HepG2 (cell line): ENCODE results near the gene CTAGE6. TPM values are rescaled to one million over a fixed set of nuclear protein-coding genes. Genes with fewer than 3 reads are reported as not detected.
"Not testable (repeated sequence)": the region's sequence is repeated elsewhere in the genome, so short reads cannot be mapped to it uniquely, and the experiment has no call there.

ENCODE experiments used
- ATAC-seq: fragments of 200-7000 bp; cut with Tn5 transposase; 3 replicates; pipeline ENCODE4 v1.9.1; 2020; ENCODE audit warnings: mild to moderate bottlenecking, moderate library complexity
- BruUV-seq: library from RNA; stranded (reverse); fragments of 400-500 nt; replicated peaks from 2 replicates; lab custom pipeline; 2021; lab: Mats Ljungman, UMichigan
- CTCF ChIA-PET: fragments of 300-600 bp; formaldehyde crosslinking; extraction: SDS; loops from one replicate; lab custom pipeline; 2021; ENCODE audit warnings: low total read pairs, inconsistent platforms, low intra/inter-chr PET ratio; lab: Yijun Ruan, JAX
- POLR2A ChIA-PET: fragments of 350-600 bp; sonication (Branson Sonifier 250); formaldehyde crosslinking; loops from one replicate; lab custom pipeline; 2020; ENCODE audit warnings: antibody characterized with exemption, inconsistent platforms; lab: Yijun Ruan, JAX
- DNase-seq: peaks from one replicate; pipeline ENCODE4 v3.0.0-alpha.2; 2015; ENCODE audit warnings: low spot score
- FAIRE-seq: peaks from 3 replicates; lab custom pipeline; 2011; peaks lifted over from hg19 to GRCh38; lab: Jason Lieb, UNC
- H2AFZ ChIP-seq: one replicate; pipeline ENCODE4 v1.6.1; 2011; ENCODE audit warnings: low read length, inconsistent platforms
- H3K27ac ChIP-seq: fragments of 300-600 bp; 3 replicates; pipeline ENCODE4 v1.8.0; 2011; ENCODE audit warnings: mixed run types, mild to moderate bottlenecking, mixed read lengths, low read length, inconsistent platforms; ENCODE audit not compliant: insufficient read depth; ENCODE audit errors: extremely low read length
- H3K27me3 ChIP-seq, 2 experiments: fragments of 200-600 bp in 1 of 2; 2 replicates in 1 of 2; 3 replicates in 1 of 2; pipeline versions ENCODE4 v1.6.0 to v1.8.0; 2011; ENCODE audit warnings: low read length in 2 of 2, mild to moderate bottlenecking in 2 of 2, moderate library complexity in 2 of 2, inconsistent platforms in 1 of 2; ENCODE audit not compliant: insufficient read depth in 2 of 2, control insufficient read depth in 1 of 2
- H3K36me3 ChIP-seq, 2 experiments: fragments of 200-600 bp in 1 of 2; replicated peaks in 1 of 2; 2 replicates in 1 of 2; 3 replicates in 1 of 2; pipeline versions ENCODE4 v1.5.1 to v1.8.0; 2011; ENCODE audit warnings: low read length in 2 of 2, inconsistent platforms in 1 of 2; ENCODE audit not compliant: insufficient read depth in 2 of 2, control insufficient read depth in 1 of 2
- H3K4me1 ChIP-seq: 2 replicates; pipeline ENCODE4 v1.5.1; 2012; ENCODE audit warnings: low read length, inconsistent platforms; ENCODE audit not compliant: insufficient read depth
- H3K4me2 ChIP-seq: 2 replicates; pipeline ENCODE4 v1.6.0; 2011; ENCODE audit warnings: low read depth, low read length, inconsistent platforms
- H3K4me3 ChIP-seq, 3 experiments: fragments of 200-600 bp in 1 of 3; sonication (generic), shearing (Covaris generic) in 1 of 3; replicated peaks in 1 of 3; 2 replicates each; pipeline ENCODE4 v1.5.1; 2011 to 2016; ENCODE audit warnings: low read length in 3 of 3, inconsistent platforms in 2 of 3, low read depth in 2 of 3, mild to moderate bottlenecking in 2 of 3, control low read depth in 1 of 3, mixed read lengths in 1 of 3; ENCODE audit not compliant: insufficient read depth in 1 of 3
- H3K79me2 ChIP-seq: one replicate; pipeline ENCODE4 v1.6.1; 2011; ENCODE audit warnings: low read length, inconsistent platforms; ENCODE audit not compliant: insufficient read depth
- H3K9ac ChIP-seq: 2 replicates; pipeline ENCODE4 v1.6.0; 2011; ENCODE audit warnings: mild to moderate bottlenecking, low read depth, low read length, inconsistent platforms; ENCODE audit not compliant: insufficient read depth
- H3K9me3 ChIP-seq: 2 replicates; pipeline ENCODE4 v1.5.1; 2012; ENCODE audit warnings: mild to moderate bottlenecking, low read length
- H4K20me1 ChIP-seq: 2 replicates; pipeline ENCODE4 v1.6.0; 2011; ENCODE audit warnings: inconsistent platforms, mild to moderate bottlenecking, low read length, moderate library complexity; ENCODE audit not compliant: insufficient read depth
- WGBS: methylation state at CpG from one replicate; pipeline ENCODE4 v1.1.6; 2017; ENCODE audit warnings: low lambda C conversion rate; 5-methylcytosine and 5-hydroxymethylcytosine counted together
- in situ Hi-C: cut with HindIII; loops from 2 replicates; pipeline ENCODE4 v1.10.0; 2017; ENCODE audit warnings: low pct_unique_long_range_greater_than_20kb; ENCODE audit not compliant: extremely low pct_ligation_motif_present
- intact Hi-C: fragments of 100-400 bp; cut with micrococcal nuclease; formaldehyde crosslinking; loops from one replicate; pipeline ENCODE4 v1.10.0; 2022; ENCODE audit not compliant: unreplicated experiment
- polyA plus RNA-seq, 8 experiments: library from polyadenylated mRNA; depleted of rRNA in 3 of 8; stranded (reverse) in 7 of 8; unstranded in 1 of 8; fragments of >200 nt; fragmentation: Illumina TruSeq in 4 of 8; extraction: Trizol in 4 of 8; gene quantifications; 2 replicates each; pipeline versions ENCODE4 v1.2.1 to v1.2.3, GENCODE V29; 2011 to 2016; ENCODE audit warnings: low read depth in 4 of 8, missing spikeins in 1 of 8, mixed read lengths in 1 of 8; ENCODE audit not compliant: insufficient read depth in 1 of 8
- total RNA-seq, 5 experiments: library from RNA; depleted of rRNA; stranded (reverse); fragments of >200 nt; fragmentation: Illumina TruSeq; extraction: Trizol; gene quantifications; 2 replicates each; pipeline ENCODE4 v1.2.3, GENCODE V29; 2016; ENCODE audit warnings: low read depth in 1 of 5

The CTAGE6 gene
- total and polyA plus RNA-seq, 2 of the 13 experiments (the other 11 are each of a cell fraction or from before 2014, with no cell fraction given) = 0.09 TPM; not detected in 1

DNA sequence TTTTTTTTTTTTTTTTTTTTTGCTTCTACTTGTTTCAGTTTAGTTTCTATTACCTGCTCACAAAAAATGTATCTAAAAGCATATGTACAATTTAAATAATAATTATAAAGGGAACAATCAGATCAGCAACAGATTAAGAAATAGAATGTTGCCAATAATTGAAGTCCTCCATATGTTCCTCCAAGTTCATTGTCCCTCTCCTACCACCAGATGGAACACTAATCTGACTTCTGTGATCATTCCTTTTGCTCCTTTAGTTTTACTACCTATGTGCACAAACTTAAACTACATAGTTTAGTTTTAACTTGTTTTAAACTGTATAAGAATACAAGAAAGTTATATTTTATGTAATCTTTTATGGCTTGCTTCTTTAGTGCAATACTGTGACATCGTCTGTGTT is 5.6 kb upstream of the CTAGE6 start:
- H4K20me1 ChIP-seq, H3K9me3 ChIP-seq, H3K79me2 ChIP-seq, H3K4me1 ChIP-seq, H3K9ac ChIP-seq, FAIRE-seq, ATAC-seq, POLR2A ChIA-PET, H2AFZ ChIP-seq, H3K4me3 ChIP-seq, in situ Hi-C loops, H3K4me2 ChIP-seq, H3K27ac ChIP-seq, BruUV-seq, H3K27me3 ChIP-seq, CTCF ChIA-PET, DNase-seq, intact Hi-C loops, H3K36me3 ChIP-seq: not testable (repeated sequence)
- no CpG with 5 or more reads among the region's 1 CpG for WGBS

DNA sequence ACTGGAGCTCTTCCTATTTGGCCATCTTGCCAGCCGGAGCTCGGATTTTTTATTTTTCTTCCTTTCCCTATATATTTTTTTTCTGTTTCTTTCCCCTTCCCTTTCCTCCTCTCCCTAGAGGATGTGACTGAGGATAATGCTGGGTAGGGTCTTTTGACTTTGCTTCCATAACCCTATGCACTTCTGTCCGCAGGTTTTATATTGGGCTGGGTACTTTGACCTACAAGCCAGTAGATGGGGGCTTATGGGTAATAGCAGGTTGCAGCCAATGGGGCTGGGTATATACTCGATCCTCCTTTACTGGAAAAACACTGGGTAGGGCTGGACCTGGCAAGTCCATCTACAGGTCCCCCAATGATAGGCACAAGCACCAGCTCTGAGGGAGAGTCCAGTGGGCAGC is 12.2 kb downstream of the CTAGE6 start:
- H3K4me1 ChIP-seq, BruUV-seq, H3K4me3 ChIP-seq, H3K27ac ChIP-seq, H3K27me3 ChIP-seq, intact Hi-C loops, DNase-seq, H4K20me1 ChIP-seq, H3K9ac ChIP-seq, in situ Hi-C loops, H3K9me3 ChIP-seq, CTCF ChIA-PET, H3K79me2 ChIP-seq, POLR2A ChIA-PET, H3K4me2 ChIP-seq, H2AFZ ChIP-seq, ATAC-seq, H3K36me3 ChIP-seq, FAIRE-seq: not testable (repeated sequence)
- no CpG with 5 or more reads among the region's 4 CpGs for WGBS
